GM19328 (cell line): ENCODE results near the gene WDTC1.

Experiments used
- ATAC-seq: cut with Tn5 transposase; IDR thresholded peaks from one replicate; pipeline ENCODE4 v1.9.1; 2021; ENCODE audit warnings: mild to moderate bottlenecking, moderate library complexity; ENCODE audit not compliant: unreplicated experiment

WDTC1 gene

DNA sequence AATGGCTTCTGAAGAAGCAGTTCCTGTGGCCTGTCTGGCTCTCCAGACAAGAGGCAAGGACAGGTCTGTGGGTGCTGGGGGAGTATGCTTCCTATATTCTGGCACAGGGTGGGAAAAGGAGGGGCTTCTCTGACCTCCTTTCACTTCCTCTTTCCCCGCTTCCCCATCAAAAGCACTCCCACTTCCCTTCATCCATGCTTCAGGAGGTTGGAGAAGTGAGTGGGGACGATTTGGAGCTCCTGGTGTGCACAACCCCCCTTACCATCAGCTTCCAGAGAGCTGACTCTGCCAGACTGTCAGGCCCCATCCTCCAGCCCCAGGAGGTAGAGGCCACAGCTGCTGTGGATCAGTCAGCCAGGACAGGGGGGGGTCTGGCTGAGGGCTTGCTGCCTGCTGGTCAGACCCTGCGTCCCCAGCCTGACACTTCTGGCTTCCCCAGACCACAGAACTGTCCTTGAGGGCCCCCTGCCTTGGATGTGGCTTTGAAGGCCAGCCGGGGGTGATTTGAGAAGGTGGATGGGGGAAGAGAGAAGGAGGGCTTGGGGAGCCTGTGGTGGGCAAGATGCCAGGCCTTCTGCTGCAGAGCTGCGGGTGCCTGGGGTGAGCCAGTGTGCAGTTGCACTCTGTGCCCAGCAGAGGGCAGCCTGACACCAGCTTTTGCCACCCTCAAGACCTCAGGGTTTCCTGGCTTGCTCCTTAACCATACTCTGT is 66.1 kb downstream of the WDTC1 start:
- no peak for ATAC-seq

DNA sequence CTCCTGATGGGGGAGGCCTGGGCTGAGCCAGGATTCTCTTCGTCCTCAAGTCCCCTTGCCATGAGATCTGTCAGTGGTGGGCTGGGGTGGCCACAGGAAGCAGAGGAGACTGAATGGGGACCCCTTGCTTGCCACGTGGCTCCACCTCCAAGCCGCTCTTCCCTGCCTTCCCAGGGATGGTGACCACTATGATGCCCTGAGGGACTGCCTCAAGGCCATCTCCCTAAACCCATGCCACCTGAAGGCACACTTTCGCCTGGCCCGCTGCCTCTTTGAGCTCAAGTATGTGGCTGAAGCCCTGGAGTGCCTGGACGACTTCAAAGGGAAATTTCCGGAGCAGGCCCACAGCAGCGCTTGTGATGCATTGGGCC is 66.6 kb downstream of the WDTC1 start:
- no peak for ATAC-seq

DNA sequence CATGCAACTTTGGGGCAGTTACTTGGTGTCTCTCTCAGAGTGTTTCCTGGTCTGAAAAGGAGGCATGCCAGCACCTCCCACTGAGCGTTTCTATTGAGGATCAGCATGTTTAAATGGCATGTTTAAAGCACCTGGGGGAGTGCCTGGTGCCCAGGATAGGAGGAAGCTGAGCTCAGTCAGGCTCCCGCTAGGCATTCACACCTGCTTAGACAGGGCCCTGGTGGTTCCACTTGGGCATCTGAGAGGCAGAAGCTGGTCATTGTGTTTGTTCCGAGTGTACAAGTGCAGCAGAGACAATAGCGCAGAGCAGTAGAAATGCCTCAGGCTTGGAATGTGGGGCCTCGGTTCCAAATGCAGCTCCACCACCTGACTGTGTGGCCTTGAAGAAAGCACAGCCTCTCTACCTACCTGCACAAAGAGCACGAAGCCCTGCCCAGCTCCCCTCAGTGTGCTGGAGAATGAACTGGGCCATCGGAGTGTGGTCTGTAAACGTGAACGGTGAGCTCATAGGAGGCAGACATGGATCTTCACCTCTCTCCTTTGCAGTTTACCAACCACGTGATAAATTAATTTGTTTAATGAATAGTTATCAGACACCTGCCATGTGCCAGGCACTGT is 67.3 kb downstream of the WDTC1 start:
- no peak for ATAC-seq

DNA sequence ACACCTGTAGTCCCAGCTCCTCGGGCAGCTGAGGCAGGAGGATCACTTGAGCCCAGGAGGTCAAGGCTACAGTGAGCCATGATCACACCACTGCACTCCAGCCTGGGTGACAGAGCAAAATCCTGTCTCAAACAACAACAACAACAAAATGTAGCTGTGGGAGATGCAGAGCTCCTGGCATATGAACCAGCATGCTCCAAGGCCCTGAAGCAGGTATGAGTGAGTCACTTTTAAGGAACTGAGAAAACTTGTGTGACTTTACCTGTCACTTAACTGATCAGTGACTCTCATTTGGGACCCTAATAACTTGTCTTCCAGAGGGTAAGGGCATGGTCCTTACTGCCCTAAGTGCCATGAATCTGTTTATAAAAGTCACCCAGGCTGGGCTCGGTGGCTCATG is 68.2 kb downstream of the WDTC1 start:
- no peak for ATAC-seq

DNA sequence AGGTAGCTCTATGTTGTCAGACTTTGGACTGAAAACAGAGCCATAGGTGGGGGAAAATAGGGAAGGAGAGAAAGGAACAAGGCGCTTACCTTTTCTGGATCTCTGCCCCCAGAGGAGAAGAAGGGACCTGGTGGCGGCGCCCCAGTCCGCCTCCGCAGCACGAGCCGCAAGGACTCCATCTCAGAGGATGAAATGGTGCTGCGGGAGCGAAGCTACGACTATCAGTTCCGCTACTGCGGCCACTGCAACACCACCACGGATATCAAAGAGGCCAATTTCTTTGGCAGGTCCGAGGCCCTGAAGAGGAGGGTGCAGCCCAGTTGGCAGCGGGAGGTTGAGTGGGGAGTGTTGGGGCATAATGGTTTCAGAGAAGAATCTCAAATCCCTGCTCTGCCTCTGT is 69.1 kb downstream of the WDTC1 start:
- ATAC-seq, result no peak

DNA sequence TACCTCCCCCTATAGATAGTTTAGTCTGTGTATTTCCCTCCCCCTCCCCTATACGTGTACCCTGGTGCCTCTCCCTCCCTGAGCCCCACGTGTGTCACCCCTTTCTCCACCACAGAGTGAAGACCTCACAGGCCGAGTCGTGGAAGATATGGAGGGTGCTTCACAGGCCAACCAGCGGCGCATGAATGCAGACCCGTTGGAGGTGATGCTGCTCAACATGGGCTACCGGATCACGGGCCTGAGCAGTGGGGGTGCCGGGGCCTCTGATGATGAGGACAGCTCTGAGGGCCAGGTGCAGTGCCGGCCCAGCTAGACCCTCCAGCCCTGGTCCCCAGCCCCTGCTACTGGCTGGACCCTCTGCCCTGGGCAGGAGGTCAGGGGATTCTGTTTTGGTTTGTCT is 71.6 kb downstream of the WDTC1 start:
- no peak for ATAC-seq

DNA sequence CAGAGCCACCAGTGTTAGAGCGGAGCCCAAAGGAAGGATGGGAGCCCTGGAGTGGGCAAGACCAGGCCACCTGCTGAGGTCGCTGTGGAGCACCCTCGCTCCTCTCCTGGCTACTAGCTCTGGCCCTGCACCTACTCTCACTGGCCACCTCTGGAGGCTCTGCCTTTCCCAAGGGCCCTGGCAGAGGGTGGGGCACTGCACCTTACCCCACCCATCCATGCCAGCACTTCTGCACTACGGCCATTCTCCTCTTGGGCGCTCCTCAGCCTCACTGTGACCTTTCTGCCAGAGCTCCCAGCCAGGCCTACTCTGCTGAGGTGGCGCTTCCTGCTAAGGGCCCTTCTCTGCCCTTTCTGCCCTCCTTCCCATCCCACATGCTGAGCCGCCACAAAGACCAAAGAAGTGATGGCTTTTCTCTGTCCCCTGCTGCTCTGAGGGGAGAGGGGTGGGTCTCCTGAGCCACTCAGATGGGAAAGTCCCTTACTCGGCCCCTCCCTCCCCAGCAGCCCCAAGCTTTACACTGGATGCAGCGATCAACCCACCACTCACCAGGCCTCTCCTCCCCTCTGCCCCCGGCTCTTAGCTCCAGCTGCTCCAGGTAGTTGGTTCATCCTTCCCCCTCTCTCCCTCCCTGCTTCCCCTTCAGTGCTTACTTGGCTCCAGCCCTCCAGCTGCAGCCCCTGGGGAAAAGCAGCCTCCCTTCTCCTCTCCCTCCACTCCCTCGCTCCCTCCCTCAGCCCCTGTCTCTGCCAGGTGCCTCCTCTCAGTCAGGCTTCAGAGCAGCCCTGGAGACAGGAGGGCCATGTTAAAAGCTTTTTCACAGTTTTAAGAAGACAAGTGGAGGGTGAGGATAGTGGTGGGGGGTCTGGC is 72.7 kb downstream of the WDTC1 start:
- ATAC-seq, result no peak

DNA sequence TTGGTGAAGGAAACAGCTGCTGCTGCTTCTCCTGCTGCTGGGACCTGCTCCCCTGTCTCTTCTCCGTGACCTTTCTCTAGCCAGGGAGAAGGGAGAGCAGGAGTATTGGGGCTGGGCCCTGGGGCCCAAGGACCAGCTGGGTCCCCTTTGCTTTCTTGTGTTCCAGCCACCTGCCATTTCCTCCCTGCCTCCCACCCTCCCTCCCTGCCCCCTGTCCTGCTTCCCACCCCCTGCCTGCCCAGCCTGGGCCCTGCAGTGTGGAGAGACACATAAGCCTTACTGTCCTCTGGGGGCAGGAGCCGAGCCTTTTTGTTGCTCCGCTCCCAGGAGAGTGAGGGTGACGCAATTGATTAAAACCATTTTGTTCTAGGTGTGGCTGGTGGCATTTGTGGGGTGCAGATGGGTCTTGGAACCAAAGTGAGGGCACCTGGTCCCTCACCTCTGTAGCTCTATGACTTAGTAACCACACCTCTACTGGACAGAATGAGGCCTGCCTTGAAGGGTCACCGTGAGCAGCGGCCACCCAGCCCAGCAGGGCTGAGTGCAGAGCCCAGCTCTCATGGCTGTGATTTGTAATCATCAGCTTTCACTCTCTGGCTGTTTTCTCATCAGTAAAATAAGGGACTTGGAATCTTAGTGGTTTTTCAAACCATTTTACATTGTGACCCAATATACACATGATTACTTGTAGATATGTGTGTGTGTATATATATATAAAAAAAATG is 73.6 kb downstream of the WDTC1 start:
- no peak for ATAC-seq

DNA sequence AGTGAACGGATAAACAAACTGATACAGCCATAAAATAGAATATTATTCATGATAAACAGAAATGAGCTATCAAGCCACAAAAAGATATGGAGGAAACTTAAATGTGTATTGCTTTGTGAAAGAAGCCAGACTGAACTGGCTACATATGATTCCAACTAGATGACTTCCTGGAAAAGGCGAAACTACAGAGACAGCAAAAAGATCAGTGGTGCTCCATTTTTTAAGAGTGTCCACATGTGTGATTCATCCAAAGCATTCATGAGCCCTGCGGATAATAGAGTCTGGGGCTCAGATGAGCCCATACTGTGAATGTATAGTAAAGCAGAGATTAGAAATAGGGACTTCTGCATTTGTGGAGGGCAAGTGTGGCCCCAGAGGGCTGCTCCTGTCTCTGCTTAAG is 79.7 kb downstream of the WDTC1 start:
- no peak for ATAC-seq

DNA sequence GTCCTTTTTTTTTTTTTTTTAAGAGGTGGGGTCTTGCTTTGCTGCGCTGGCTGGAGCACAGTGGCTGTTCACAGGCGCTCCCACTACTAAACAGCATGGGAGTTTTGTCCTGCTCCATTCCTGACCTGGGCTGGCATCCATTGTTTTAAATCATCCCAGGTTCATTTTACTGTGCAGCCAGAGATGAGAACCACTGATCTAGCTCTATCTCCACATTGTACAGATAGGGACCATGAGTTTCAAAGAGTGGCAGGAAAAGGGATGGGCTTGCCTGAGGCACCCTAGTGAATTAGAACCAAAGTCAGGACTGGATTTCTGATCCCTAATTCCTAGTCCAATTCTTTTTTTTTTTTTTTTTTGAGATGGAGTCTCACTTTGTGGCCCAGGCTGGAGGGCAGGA is 80.3 kb downstream of the WDTC1 start:
- no peak for ATAC-seq

DNA sequence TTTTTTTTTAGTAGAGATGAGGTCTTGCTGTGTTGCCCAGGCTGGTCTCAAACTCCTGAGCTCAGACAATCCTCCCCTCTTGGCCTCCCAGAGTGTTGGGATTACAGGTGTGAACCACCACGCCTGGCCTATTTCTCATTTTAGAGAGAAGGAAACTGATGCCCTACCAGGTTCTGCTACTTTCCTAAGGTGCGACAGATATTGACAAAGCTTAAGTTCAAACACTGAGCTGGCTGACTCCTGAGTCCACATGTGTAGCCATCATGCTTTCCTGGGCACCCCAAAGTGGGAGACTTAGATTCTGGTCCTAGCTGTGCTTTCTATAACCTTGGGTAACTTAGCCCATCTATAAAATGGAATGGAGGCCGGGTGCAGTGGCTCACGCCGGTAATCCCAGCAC is 82.4 kb downstream of the WDTC1 start:
- ATAC-seq, result no peak

DNA sequence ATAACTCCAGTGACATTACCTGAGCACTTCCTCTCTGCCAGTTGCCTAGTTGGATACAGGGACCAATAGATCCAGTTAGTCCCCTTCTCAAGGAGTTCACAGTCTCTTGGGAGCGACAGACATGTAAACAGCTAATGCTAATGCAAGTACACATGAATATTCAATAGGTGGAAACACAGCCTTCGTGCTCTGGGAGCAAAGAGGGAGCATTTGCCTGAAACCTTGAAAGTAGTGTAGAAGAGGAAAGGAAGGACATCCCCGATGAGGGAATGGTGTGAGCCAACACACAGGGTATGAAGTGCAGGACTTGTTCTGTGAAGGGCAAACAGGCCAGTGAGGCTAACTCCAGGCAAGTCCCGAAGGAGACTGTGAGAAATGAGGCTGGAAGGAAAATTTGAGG is 83.7 kb downstream of the WDTC1 start:
- no peak for ATAC-seq

DNA sequence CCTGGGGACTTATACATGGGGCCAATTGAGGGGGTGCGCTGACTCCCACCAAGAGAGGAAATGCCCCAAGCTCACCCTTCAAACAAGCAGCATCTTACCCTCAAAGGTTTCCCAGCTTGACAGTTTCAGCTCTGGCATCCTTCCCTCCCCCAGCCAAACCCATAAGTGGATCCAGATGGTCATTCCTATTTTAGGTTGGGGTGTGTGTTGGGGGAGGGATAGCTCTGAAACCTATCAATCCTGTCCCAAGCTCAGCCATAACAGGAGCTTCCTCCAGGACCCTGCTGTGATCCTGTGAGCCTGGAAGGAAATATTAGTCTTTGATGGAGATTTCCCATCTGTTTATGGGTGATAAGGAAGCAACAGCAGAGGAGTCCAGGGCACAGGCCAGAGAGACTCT is 84.2 kb downstream of the WDTC1 start:
- ATAC-seq, result no peak

DNA sequence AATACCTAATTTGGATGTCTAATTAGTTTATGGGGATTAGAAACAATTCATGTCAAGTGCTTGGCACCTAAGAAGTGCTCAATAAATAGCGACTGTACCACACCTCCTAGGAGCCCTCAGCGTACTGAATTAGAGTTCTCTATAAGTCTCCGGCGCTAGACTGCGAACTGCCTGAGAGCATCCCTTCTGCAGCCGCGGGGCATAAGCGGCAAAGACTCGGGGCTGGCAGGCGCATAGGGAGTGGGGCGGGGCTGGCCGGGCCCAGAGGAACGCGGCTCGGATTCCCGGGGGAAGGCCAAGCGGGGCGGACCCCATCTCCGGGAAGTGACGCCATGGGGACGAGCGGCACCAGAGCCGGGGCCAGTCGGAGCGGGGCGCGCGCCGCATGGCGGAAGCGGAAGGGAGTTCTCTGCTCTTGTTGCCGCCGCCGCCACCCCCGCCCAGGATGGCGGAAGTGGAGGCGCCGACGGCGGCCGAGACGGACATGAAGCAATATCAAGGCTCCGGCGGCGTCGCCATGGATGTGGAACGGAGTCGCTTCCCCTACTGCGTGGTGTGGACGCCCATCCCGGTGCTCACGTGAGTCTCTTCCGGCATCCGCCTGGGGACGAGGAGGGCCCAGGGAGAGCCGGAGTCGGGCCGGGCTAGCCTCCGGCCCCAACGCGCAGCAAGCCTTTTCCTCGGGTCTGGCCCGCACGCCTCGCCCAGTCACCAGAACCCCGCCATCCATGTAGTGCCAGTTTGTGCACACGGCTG is 87.6 kb downstream of the WDTC1 start, which contains the start of gene TMEM222:
Gene TMEM222, plus strand, starts transcription at position 351 of the 756 bp plus-strand sequence. Its CDS starts 35 bp downstream, at position 386.
- peak; percentile 96 for ATAC-seq

DNA sequence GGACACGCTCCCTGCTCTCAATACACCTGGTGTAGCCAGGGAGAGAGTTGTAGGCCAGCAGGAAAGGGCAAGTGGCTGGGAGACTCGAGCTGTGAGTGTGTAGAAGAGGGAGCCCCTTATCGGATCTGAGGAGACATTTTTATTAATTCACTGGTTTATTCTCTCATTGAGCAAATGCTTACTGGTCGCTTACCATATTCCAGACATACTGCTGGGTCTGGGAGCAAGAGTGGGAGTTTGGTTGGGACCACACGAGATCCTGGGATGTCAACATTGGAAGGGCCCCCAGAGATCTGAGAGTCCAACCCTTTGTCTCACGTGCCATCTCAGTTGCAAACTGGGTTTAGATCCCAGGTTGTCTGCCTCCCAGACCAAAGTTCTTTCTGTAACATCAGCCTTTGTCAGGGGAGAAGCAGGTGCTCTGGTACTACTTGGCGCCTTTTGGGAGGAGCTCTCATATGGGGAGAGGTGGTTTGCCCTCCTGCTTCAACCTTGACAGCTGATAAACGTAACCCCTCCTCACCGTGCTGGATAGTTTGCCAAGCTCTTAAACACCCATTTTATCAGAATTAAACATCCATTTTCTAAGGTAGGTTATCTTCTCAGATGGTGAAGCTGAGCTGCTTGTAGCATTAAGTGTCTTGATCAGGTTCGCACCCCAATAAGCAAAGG is 88.3 kb downstream of the WDTC1 start:
- ATAC-seq, result no peak

DNA sequence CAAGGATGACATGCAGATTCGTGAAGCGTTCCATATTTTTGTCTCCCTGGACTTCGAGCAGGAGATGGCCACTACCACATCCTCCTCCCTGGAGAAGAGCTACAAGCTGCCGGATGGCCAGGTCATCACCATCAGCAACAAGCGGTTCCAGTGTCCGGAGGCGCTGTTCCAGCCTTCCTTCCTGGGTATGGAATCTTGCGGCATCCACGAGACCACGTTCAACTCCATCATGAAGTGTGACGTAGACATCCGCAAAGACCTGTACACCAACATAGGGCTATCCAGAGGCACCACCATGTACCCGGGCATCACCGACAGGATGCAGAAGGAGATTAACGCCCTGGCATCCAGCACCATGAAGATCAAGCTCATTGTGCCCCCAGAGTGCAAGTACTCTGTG is 90.9 kb downstream of the WDTC1 start:
- no peak for ATAC-seq

DNA sequence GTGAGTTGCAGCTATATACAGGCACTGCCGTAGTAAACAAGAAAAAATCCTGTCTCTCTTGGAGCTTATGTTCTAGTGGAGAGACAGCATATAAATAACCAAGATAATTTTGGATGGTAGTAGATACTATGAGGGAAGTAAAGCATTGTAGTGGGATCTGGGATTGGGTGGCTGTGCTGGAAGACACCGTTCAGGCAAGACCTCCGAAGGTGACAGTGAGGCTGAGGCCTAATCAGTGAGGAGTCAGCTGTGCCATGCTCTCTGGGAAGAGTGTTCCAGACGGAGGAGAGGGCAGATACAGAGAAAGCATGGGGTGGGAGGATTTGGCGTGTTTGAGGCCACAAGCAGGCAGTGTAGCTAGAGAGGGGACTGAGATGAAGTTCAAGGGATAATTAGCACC is 93.5 kb downstream of the WDTC1 start:
- no peak for ATAC-seq

DNA sequence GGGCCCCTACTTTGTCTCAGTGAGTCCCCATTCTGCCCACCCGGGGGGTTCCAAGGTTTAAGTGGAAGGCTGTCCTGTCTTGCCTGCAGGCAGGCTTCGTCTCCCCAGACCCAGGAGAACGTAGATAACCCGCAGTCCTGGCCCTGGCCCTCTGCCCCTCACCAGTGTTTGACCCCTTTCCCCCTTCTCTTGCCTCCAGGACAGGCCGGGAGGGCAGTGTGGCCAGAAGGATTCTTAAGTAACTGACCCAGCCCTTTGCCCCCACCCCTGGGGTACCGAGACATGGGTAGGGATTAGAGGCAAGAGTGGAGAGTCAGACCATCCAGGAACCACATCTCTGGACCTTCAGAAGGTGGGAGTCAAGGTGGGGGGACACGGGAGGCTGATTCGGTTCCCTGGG is 96.4 kb downstream of the WDTC1 start:
- no peak for ATAC-seq

DNA sequence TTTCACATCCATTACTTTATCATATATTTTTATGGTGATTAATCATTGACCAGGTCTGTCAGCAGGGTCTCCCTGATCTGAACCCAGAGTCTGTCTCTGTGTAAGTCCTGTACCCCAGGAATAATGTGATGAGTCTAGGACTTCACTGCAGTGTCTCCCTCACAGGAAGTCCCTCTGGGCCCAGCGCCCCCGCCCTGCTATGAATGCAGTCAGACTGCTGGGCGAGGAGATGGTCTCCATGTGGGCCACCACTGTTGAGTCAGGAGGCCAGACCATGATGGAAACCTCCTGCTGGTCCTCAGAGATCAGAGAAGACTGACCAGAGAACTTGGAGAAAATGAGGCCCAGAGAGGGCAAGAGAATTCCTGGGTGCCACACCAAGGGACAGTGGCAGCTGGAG is 97.0 kb downstream of the WDTC1 start:
- no peak for ATAC-seq

DNA sequence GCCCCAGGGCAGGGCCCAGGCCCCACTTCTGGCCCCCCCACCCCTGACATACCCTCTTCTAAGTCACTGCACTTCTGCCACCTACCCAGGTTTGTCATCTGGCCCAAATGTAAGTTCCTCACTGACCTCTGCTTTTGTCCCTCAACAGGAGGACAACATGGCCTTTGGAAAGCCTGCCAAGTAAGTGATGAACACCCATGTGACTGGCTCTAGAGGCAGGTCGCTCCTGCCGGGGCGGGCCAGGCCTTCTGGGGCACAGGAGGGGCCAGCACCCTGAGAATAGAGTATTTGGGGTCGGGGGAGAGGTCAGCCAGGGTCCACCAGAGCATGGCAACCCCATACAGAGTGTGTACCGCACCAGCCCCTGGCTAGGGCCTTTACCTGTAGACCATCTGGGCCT is 97.5 kb downstream of the WDTC1 start:
- no peak for ATAC-seq
